Peyer's patch (tissue), 4 donors: ENCODE data around the gene DRC3. TPM values are rescaled to one million over a fixed set of nuclear protein-coding genes. Genes with fewer than 3 reads are reported as not detected.
A peak's percentile ranks its signal among the peaks of the same experiment; 100 is the strongest.

Source experiments
- DNase-seq, 3 donors: peaks; one replicate each; pipeline ENCODE4 v3.0.0-alpha.2; 2017 to 2019
- H3K27ac ChIP-seq, 4 donors: fragments of 200-600 bp; sonication (generic); one replicate each; pipeline ENCODE4 v1.5.1; 2016 to 2019
- H3K27me3 ChIP-seq, 2 donors: fragments of 200-600 bp; sonication (generic); one replicate each; pipeline ENCODE4 v1.5.1; 2019
- H3K36me3 ChIP-seq, 3 donors: fragments of 200-600 bp; sonication (generic); one replicate each; pipeline ENCODE4 v1.5.1; 2016 to 2019
- H3K4me1 ChIP-seq, 4 donors: fragments of 200-600 bp; sonication (generic); one replicate each; pipeline ENCODE4 v1.5.1; 2016 to 2019
- H3K4me3 ChIP-seq, 4 donors: fragments of 200-600 bp; sonication (generic); 1 replicate in 3 of 4; 2 replicates in 1 of 4; pipeline ENCODE4 v1.5.1; 2016 to 2019; ENCODE audit warnings: mild to moderate bottlenecking in 1 of 4
- H3K9me3 ChIP-seq, 4 donors: fragments of 200-600 bp; sonication (generic); one replicate each; pipeline ENCODE4 v1.5.1; 2016 to 2019; ENCODE audit warnings: mild to moderate bottlenecking in 1 of 4
- POLR2A ChIP-seq, 2 donors: fragments of 450-650 bp; IDR thresholded peaks; one replicate each; pipeline ENCODE4 v1.5.1; 2017; ENCODE audit warnings: antibody characterized with exemption in 2 of 2, mild to moderate bottlenecking in 2 of 2, moderate library complexity in 2 of 2
- total RNA-seq, 4 donors: library from RNA; depleted of rRNA; stranded (reverse); fragments of >200 nt; gene quantifications; one replicate each; pipeline ENCODE4 v1.1.0, GENCODE V29; 2016
- TF ChIP-seq, protein P1 (sequence below), 6 experiments: fragments of 450-650 bp in 4 of 6; fragments of 200-600 bp in 2 of 6; sonication (generic) in 1 of 6; IDR thresholded peaks; one replicate each; pipeline ENCODE4 v1.5.1; 2017 to 2019; ENCODE audit warnings: antibody characterized with exemption in 6 of 6, mild to moderate bottlenecking in 3 of 6, moderate library complexity in 1 of 6

Gene DRC3
- total RNA-seq, 4 donors from 2014 or later = 0.57 to 6.3 (median 5.8) TPM; not detected in 1

DNA sequence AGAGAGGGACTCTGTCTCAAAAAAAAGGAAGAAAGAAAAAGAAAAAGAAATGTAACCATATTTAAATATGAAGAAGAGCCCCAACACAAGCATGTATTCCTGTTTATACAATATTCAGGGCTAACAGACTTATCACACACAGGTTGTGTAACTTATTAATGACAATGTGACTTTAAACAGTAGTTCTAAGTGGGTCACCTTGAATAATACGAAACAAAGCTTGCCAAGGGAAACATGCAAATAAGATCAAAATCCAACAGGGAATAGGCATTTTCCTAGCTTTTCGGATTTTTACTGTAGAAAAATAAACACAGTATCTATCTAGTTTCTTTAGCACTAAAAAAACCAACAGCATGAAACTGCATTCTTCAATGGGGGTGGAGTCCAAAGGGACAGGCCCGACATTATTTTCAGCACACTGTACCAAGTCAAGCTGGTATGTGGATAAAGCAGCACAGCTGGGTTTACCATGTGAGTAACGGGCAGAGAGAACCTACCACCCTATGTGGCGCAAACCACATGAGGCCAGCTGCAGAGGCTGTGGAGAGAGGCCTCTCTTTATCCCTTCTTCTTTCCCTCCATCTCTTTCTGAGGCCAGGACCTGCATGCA, 45.7 kb upstream of the DRC3 start:
- Histone ChIP-seq H3K27ac (no peak overlapping the region), H3K36me3 (no peaks in the 10 kb centered on the region), H3K4me3 (no peak overlapping the region), H3K4me1 (peaks cover 0 to 28% (median 0%) of the 10 kb centered on the region in 4 donors), H3K9me3 (no peaks in the 10 kb centered on the region), H3K27me3 (no peaks in the 10 kb centered on the region)
- no peak for DNase-seq
- TF ChIP-seq, protein P1, sequence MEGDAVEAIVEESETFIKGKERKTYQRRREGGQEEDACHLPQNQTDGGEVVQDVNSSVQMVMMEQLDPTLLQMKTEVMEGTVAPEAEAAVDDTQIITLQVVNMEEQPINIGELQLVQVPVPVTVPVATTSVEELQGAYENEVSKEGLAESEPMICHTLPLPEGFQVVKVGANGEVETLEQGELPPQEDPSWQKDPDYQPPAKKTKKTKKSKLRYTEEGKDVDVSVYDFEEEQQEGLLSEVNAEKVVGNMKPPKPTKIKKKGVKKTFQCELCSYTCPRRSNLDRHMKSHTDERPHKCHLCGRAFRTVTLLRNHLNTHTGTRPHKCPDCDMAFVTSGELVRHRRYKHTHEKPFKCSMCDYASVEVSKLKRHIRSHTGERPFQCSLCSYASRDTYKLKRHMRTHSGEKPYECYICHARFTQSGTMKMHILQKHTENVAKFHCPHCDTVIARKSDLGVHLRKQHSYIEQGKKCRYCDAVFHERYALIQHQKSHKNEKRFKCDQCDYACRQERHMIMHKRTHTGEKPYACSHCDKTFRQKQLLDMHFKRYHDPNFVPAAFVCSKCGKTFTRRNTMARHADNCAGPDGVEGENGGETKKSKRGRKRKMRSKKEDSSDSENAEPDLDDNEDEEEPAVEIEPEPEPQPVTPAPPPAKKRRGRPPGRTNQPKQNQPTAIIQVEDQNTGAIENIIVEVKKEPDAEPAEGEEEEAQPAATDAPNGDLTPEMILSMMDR (IDR thresholded peaks at IDR 0.05) = no peak
- no peak for TF ChIP-seq POLR2A (IDR thresholded peaks at IDR 0.05)

DNA sequence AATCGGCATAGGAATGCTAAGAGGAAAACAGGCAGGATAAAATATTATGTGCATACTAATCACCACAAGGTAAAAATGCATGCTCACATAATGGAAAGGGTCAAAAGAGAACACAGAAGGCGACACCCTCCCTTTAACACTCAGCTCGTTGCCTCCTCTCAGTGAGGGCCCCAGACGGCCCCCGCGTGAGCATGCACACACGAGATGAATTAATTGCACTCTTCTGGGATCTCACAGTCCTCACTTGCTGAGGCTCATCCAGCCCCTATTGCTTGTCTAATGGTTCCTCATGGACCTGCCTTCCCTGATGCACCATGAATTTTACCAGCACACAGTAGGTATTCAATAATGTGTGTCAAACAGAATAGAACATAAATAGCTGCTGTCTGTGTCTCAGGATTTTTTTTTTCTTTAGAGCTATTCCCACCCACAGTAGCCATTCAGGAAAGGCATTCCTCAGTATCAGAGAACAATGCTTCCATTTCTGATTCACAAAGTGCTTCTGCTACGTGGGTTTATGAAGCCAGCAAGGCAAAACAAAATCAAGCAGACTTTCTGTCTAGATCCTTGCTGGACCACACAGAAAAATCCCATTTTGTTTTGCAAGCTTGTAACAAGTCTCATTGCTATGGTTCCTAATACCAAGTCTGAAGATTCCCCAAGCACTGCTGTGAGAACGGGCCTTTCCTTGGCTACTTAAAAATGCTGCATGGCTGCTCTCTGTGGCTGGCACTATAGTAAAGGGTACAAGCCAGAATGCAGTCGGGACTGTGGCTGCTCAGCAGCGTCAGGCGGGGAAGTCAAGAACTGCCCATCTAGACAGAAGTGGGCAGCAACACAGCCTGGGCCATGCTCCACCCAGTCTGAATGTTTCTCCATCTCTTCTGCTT, 44.0 kb upstream of the DRC3 start:
- Histone ChIP-seq H3K27ac (no peak overlapping the region), H3K36me3 (no peaks in the 10 kb centered on the region), H3K27me3 (no peaks in the 10 kb centered on the region), H3K9me3 (no peaks in the 10 kb centered on the region), H3K4me3 (no peak overlapping the region), H3K4me1 (peaks cover 0 to 16% (median 0%) of the 10 kb centered on the region in 4 donors)
- TF ChIP-seq, protein P1 (IDR thresholded peaks at IDR 0.05) = no peak
- no peak for TF ChIP-seq POLR2A (IDR thresholded peaks at IDR 0.05)
- peak in 1 of 3 donors; percentile 7 for DNase-seq

DNA sequence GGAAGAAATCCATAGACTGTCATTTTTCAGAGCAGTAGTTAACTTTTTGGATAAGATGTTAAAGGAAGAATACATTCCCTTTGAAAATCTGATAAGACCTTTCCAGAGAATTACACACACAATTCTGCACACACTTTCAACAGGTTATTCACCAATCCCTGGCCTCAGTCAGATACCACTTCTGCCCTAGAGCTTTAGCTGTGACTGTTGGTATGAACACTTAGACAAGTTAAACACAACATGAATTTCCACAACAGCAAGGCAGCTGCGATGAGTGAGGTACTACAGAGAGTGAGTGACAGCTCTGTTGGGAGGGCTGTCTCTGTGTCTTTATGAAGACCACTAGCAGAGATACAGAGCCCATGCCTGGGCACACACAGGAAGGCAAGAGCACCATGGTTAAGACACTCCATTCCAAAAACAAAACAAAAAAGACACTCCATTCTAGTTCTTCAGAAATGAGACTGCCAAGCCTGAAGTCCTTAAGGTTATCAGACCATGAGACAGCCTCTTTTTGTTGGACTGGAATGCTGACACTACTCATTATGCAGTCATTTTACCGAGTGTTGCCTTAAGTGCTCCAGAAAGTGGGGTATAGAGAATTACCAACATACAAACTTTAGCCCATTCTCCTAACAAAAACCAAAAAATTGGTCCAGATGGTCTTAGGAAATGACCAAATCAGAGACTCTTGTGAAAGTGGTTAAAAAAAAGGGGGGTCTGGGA, 42.8 kb upstream of the DRC3 start:
- Histone ChIP-seq H3K27ac (no peak overlapping the region), H3K36me3 (no peaks in the 10 kb centered on the region), H3K9me3 (no peaks in the 10 kb centered on the region), H3K4me3 (no peak overlapping the region), H3K4me1 (peaks cover 0 to 17% (median 0%) of the 10 kb centered on the region in 4 donors), H3K27me3 (no peaks in the 10 kb centered on the region)
- DNase-seq = peak in 1 of 3 donors; percentile 14
- TF ChIP-seq, protein P1 (IDR thresholded peaks at IDR 0.05) = no peak
- TF ChIP-seq POLR2A (IDR thresholded peaks at IDR 0.05) = no peak

DNA sequence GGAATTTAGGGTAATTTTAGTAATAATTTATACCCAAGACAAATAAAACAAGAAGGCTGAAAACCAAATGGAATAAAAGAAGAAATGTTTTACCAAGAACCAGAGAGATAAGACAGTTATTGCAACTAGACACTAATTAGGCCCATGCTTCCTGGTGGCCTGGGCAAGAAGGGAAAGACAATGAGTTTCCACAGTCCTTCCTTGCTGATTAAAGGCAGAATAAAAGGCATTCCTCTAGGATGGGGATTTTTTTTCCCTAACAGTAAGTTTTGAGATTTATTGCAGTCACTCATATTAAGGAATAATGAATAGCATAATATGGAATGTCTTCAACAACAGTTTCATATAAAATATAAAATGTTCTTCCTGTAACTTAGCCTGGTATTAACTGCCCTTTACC, 42.0 kb upstream of the DRC3 start:
- TF ChIP-seq, protein P1 (IDR thresholded peaks at IDR 0.05) = no peak
- no peak for TF ChIP-seq POLR2A (IDR thresholded peaks at IDR 0.05)
- Histone ChIP-seq H3K27ac (no peak overlapping the region), H3K36me3 (no peaks in the 10 kb centered on the region), H3K9me3 (no peaks in the 10 kb centered on the region), H3K4me1 (peaks cover 0 to 25% (median 0%) of the 10 kb centered on the region in 4 donors), H3K4me3 (no peak overlapping the region), H3K27me3 (no peaks in the 10 kb centered on the region)
- DNase-seq = no peak

DNA sequence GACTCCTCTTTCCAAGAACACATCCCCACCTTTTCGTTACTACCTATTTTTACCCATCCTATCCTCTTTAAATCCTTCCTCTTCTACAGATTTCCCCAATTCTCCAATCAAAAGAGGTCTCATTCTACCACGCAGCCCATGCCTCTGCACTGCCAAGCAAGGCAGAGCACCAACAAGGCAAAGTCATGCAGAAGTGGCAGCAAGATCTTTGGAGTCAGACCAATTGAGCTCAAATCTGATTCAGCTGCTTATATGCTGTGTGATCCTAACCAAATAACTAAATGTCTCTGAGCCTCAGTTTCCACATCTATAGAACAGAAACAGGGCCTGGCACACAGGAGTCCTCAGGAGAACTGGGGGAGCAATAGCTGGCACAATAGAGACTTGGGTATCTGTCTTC, 41.5 kb upstream of the DRC3 start:
- H3K27ac ChIP-seq = no peak overlapping the region

More for the DNA sequence above, 41.5 kb upstream of the DRC3 start:
- Histone ChIP-seq H3K4me3 (no peak overlapping the region), H3K27me3 (no peaks in the 10 kb centered on the region), H3K36me3 (no peaks in the 10 kb centered on the region), H3K4me1 (peaks cover 0 to 30% (median 0%) of the 10 kb centered on the region in 4 donors), H3K9me3 (no peaks in the 10 kb centered on the region)
- TF ChIP-seq, protein P1 (IDR thresholded peaks at IDR 0.05) = no peak
- no peak for TF ChIP-seq POLR2A (IDR thresholded peaks at IDR 0.05)
- DNase-seq = peak in 1 of 3 donors; percentile 7
